ENCODE data around the gene MTF1.

DNA sequence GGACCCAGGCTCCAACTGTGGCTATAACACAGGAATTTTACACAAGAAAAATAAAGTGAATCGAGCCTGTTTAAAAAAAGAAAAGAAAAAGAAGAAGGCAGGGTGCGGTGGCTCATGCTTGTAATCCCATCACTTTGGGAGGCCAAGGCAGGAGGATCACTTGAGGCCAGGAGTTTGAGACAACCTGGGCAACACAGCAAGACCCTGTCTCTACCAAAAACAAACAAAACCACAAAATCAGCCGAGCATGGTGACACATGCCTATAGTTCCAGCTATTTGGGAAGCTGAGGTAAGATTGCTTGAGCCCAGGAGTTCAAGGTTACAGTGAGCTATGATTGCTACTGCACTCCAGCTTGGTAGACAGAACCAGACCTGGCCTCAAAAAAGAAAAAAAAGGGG, 17.7 kb downstream of the MTF1 start:
- TF ChIP-seq, protein P1, sequence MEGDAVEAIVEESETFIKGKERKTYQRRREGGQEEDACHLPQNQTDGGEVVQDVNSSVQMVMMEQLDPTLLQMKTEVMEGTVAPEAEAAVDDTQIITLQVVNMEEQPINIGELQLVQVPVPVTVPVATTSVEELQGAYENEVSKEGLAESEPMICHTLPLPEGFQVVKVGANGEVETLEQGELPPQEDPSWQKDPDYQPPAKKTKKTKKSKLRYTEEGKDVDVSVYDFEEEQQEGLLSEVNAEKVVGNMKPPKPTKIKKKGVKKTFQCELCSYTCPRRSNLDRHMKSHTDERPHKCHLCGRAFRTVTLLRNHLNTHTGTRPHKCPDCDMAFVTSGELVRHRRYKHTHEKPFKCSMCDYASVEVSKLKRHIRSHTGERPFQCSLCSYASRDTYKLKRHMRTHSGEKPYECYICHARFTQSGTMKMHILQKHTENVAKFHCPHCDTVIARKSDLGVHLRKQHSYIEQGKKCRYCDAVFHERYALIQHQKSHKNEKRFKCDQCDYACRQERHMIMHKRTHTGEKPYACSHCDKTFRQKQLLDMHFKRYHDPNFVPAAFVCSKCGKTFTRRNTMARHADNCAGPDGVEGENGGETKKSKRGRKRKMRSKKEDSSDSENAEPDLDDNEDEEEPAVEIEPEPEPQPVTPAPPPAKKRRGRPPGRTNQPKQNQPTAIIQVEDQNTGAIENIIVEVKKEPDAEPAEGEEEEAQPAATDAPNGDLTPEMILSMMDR (IDR thresholded peaks at IDR 0.05) = no peak
- TF ChIP-seq POLR2A (IDR thresholded peaks at IDR 0.05) = no peak
- TF ChIP-seq EP300 (IDR thresholded peaks at IDR 0.05) = no peak

Data from tibial nerve (tissue), 4 donors.